ENCODE results near the gene SLU7.
"Not testable (repeated sequence)": the region's sequence is repeated elsewhere in the genome, so short reads cannot be mapped to it uniquely, and the experiment has no call there.

SLU7 gene

GRCh38 chr5:160449458-160449857 lies 30.6 kb upstream of the SLU7 start:
- DNase-seq (ENCODE audit: low read depth) = no peak
- H3K27me3 ChIP-seq (replicated peaks; ENCODE audit: control insufficient read depth, insufficient read depth, low read length) = no peaks in the 10 kb centered on the region
- H3K4me1 ChIP-seq (ENCODE audit: control insufficient read depth, insufficient read depth, low read length) = peaks cover 4% of the 10 kb centered on the region
- H3K9ac ChIP-seq (ENCODE audit: low read length) = no peak overlapping the region
- no peak overlapping the region for H3K4me3 ChIP-seq (ENCODE audit: low read length)
- H3K36me3 ChIP-seq (ENCODE audit: control insufficient read depth, insufficient read depth, low read length, severe bottlenecking) = no peaks in the 10 kb centered on the region
- no peaks in the 10 kb centered on the region for H3K9me3 ChIP-seq (ENCODE audit: control insufficient read depth, low read length)

GRCh38 chr5:160448886-160449285 lies 30.0 kb upstream of the SLU7 start:
- no peak overlapping the region for H3K4me3 ChIP-seq (ENCODE audit: low read length)
- no peaks in the 10 kb centered on the region for H3K9me3 ChIP-seq (ENCODE audit: control insufficient read depth, low read length)
- H3K36me3 ChIP-seq (ENCODE audit: control insufficient read depth, insufficient read depth, low read length, severe bottlenecking) = no peaks in the 10 kb centered on the region
- no peak for DNase-seq (ENCODE audit: low read depth)
- no peaks in the 10 kb centered on the region for H3K27me3 ChIP-seq (replicated peaks; ENCODE audit: control insufficient read depth, insufficient read depth, low read length)
- peaks cover 4% of the 10 kb centered on the region for H3K4me1 ChIP-seq (ENCODE audit: control insufficient read depth, insufficient read depth, low read length)
- H3K9ac ChIP-seq (ENCODE audit: low read length) = no peak overlapping the region

GRCh38 chr5:160445751-160446150 lies 26.9 kb upstream of the SLU7 start:
- Histone ChIP-seq H3K9me3 (ENCODE audit: control insufficient read depth, low read length) (no peaks in the 10 kb centered on the region), H3K4me3 (ENCODE audit: low read length) (no peak overlapping the region), H3K27me3 (replicated peaks; ENCODE audit: control insufficient read depth, insufficient read depth, low read length) (no peaks in the 10 kb centered on the region), H3K36me3 (ENCODE audit: control insufficient read depth, insufficient read depth, low read length, severe bottlenecking) (no peaks in the 10 kb centered on the region), H3K4me1 (ENCODE audit: control insufficient read depth, insufficient read depth, low read length) (no peaks in the 10 kb centered on the region), H3K9ac (ENCODE audit: low read length) (no peak overlapping the region)
- DNase-seq (ENCODE audit: low read depth) = no peak

GRCh38 chr5:160445132-160445531 lies 26.3 kb upstream of the SLU7 start:
- no peak for DNase-seq (ENCODE audit: low read depth)
- Histone ChIP-seq H3K9ac (ENCODE audit: low read length) (no peak overlapping the region), H3K4me1 (ENCODE audit: control insufficient read depth, insufficient read depth, low read length) (no peaks in the 10 kb centered on the region), H3K9me3 (ENCODE audit: control insufficient read depth, low read length) (no peaks in the 10 kb centered on the region), H3K27me3 (replicated peaks; ENCODE audit: control insufficient read depth, insufficient read depth, low read length) (no peaks in the 10 kb centered on the region), H3K36me3 (ENCODE audit: control insufficient read depth, insufficient read depth, low read length, severe bottlenecking) (no peaks in the 10 kb centered on the region), H3K4me3 (ENCODE audit: low read length) (no peak overlapping the region)

- no peak for DNase-seq (ENCODE audit: low read depth)
- Histone ChIP-seq H3K36me3 (ENCODE audit: control insufficient read depth, insufficient read depth, low read length, severe bottlenecking) (no peaks in the 10 kb centered on the region), H3K4me1 (ENCODE audit: control insufficient read depth, insufficient read depth, low read length) (no peaks in the 10 kb centered on the region), H3K4me3 (ENCODE audit: low read length) (no peak overlapping the region), H3K27me3 (replicated peaks; ENCODE audit: control insufficient read depth, insufficient read depth, low read length) (no peaks in the 10 kb centered on the region), H3K9me3 (ENCODE audit: control insufficient read depth, low read length) (no peaks in the 10 kb centered on the region), H3K9ac (ENCODE audit: low read length) (no peak overlapping the region)
These were observed 25.5 kb upstream of the SLU7 start for GRCh38 chr5:160444407-160444806.

- Histone ChIP-seq H3K36me3 (ENCODE audit: control insufficient read depth, insufficient read depth, low read length, severe bottlenecking) (no peaks in the 10 kb centered on the region), H3K9me3 (ENCODE audit: control insufficient read depth, low read length) (no peaks in the 10 kb centered on the region), H3K4me3 (ENCODE audit: low read length) (no peak overlapping the region), H3K4me1 (ENCODE audit: control insufficient read depth, insufficient read depth, low read length) (peaks cover 6% of the 10 kb centered on the region), H3K9ac (ENCODE audit: low read length) (no peak overlapping the region), H3K27me3 (replicated peaks; ENCODE audit: control insufficient read depth, insufficient read depth, low read length) (no peaks in the 10 kb centered on the region)
- no peak for DNase-seq (ENCODE audit: low read depth)
These were observed 24.0 kb upstream of the SLU7 start for GRCh38 chr5:160442824-160443431.

- Histone ChIP-seq H3K4me1 (ENCODE audit: control insufficient read depth, insufficient read depth, low read length) (peaks cover 6% of the 10 kb centered on the region), H3K9me3 (ENCODE audit: control insufficient read depth, low read length) (no peaks in the 10 kb centered on the region), H3K4me3 (ENCODE audit: low read length) (no peak overlapping the region), H3K9ac (ENCODE audit: low read length) (no peak overlapping the region), H3K36me3 (ENCODE audit: control insufficient read depth, insufficient read depth, low read length, severe bottlenecking) (no peaks in the 10 kb centered on the region), H3K27me3 (replicated peaks; ENCODE audit: control insufficient read depth, insufficient read depth, low read length) (no peaks in the 10 kb centered on the region)
- no peak for DNase-seq (ENCODE audit: low read depth)
These were observed 22.5 kb upstream of the SLU7 start for GRCh38 chr5:160441311-160441781.

- peaks cover 6% of the 10 kb centered on the region for H3K4me1 ChIP-seq (ENCODE audit: control insufficient read depth, insufficient read depth, low read length)
- peak; percentile 89 for DNase-seq (ENCODE audit: low read depth)
- no peaks in the 10 kb centered on the region for H3K9me3 ChIP-seq (ENCODE audit: control insufficient read depth, low read length)
- peak overlapping the region; percentile 84 for H3K9ac ChIP-seq (ENCODE audit: low read length)
- H3K27me3 ChIP-seq (replicated peaks; ENCODE audit: control insufficient read depth, insufficient read depth, low read length) = no peaks in the 10 kb centered on the region
- peak overlapping the region; percentile 86 for H3K4me3 ChIP-seq (ENCODE audit: low read length)
- no peaks in the 10 kb centered on the region for H3K36me3 ChIP-seq (ENCODE audit: control insufficient read depth, insufficient read depth, low read length, severe bottlenecking)
These were observed 20.3 kb upstream of the SLU7 start for GRCh38 chr5:160439205-160439600.

GRCh38 chr5:160438316-160439204 lies 19.7 kb upstream of the SLU7 start:
- Histone ChIP-seq H3K4me1 (ENCODE audit: control insufficient read depth, insufficient read depth, low read length) (peaks cover 6% of the 10 kb centered on the region), H3K9me3 (ENCODE audit: control insufficient read depth, low read length) (no peaks in the 10 kb centered on the region), H3K9ac (ENCODE audit: low read length) (peak overlapping the region; percentile 84), H3K4me3 (ENCODE audit: low read length) (peak overlapping the region; percentile 86), H3K36me3 (ENCODE audit: control insufficient read depth, insufficient read depth, low read length, severe bottlenecking) (no peaks in the 10 kb centered on the region), H3K27me3 (replicated peaks; ENCODE audit: control insufficient read depth, insufficient read depth, low read length) (no peaks in the 10 kb centered on the region)
- DNase-seq (ENCODE audit: low read depth) = peak; percentile 85

- Histone ChIP-seq H3K4me1 (ENCODE audit: control insufficient read depth, insufficient read depth, low read length) (peaks cover 6% of the 10 kb centered on the region), H3K4me3 (ENCODE audit: low read length) (no peak overlapping the region), H3K27me3 (replicated peaks; ENCODE audit: control insufficient read depth, insufficient read depth, low read length) (no peaks in the 10 kb centered on the region), H3K36me3 (ENCODE audit: control insufficient read depth, insufficient read depth, low read length, severe bottlenecking) (no peaks in the 10 kb centered on the region), H3K9me3 (ENCODE audit: control insufficient read depth, low read length) (no peaks in the 10 kb centered on the region), H3K9ac (ENCODE audit: low read length) (no peak overlapping the region)
- DNase-seq (ENCODE audit: low read depth) = no peak
These were observed 18.4 kb upstream of the SLU7 start for GRCh38 chr5:160437271-160437670.

GRCh38 chr5:160436661-160437060 lies 17.8 kb upstream of the SLU7 start:
- not testable (repeated sequence) for H3K27me3 ChIP-seq (replicated peaks; ENCODE audit: control insufficient read depth, insufficient read depth, low read length); H3K4me1 ChIP-seq (ENCODE audit: control insufficient read depth, insufficient read depth, low read length); H3K9me3 ChIP-seq (ENCODE audit: control insufficient read depth, low read length); H3K9ac ChIP-seq (ENCODE audit: low read length); DNase-seq (ENCODE audit: low read depth); H3K4me3 ChIP-seq (ENCODE audit: low read length); H3K36me3 ChIP-seq (ENCODE audit: control insufficient read depth, insufficient read depth, low read length, severe bottlenecking)
